Vagina (tissue), 2 donors: Measurements from ENCODE around the gene RTP3.

Experiments used
- POLR2A ChIP-seq, 2 donors: fragments of 450-650 bp; IDR thresholded peaks; one replicate each; pipeline ENCODE4 v1.6.1; 2017; ENCODE audit warnings: antibody characterized with exemption in 2 of 2, mild to moderate bottlenecking in 2 of 2, moderate library complexity in 2 of 2
- TF ChIP-seq, protein P1 (sequence below), 3 experiments: fragments of 450-650 bp in 2 of 3; fragments of 200-600 bp in 1 of 3; sonication (generic) in 1 of 3; IDR thresholded peaks; one replicate each; pipeline ENCODE4 v1.5.1; 2017 to 2019; ENCODE audit warnings: antibody characterized with exemption in 3 of 3, mild to moderate bottlenecking in 2 of 3, moderate library complexity in 2 of 3

DNA sequence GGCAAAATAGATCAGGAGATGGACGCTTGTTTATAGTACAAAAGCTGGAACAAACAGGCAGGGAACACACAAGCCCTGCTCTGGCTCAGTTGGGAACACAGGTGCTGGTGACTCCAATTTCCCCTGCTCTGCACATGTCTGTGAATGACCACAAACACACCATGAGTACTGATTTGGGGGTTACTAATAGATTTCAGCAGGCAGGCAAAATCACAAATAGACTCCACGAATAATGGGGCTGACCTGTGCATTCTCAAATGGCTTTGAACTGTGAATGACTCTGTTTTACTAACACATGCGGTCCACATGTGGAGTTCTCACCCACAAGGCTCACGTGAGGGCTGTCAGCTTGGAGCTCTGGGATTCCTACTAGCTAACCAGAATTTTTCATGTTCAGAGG, 3.9 kb downstream of the RTP3 start:
- TF ChIP-seq, protein P1, sequence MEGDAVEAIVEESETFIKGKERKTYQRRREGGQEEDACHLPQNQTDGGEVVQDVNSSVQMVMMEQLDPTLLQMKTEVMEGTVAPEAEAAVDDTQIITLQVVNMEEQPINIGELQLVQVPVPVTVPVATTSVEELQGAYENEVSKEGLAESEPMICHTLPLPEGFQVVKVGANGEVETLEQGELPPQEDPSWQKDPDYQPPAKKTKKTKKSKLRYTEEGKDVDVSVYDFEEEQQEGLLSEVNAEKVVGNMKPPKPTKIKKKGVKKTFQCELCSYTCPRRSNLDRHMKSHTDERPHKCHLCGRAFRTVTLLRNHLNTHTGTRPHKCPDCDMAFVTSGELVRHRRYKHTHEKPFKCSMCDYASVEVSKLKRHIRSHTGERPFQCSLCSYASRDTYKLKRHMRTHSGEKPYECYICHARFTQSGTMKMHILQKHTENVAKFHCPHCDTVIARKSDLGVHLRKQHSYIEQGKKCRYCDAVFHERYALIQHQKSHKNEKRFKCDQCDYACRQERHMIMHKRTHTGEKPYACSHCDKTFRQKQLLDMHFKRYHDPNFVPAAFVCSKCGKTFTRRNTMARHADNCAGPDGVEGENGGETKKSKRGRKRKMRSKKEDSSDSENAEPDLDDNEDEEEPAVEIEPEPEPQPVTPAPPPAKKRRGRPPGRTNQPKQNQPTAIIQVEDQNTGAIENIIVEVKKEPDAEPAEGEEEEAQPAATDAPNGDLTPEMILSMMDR (IDR thresholded peaks at IDR 0.05): no peak
- no peak for TF ChIP-seq POLR2A (IDR thresholded peaks at IDR 0.05)
